Breast epithelium (tissue), 3 donors: Measurements from ENCODE around the gene SACS.

Experiments
- CTCF ChIP-seq, 3 donors: fragments of 450-650 bp; IDR thresholded peaks; one replicate each; pipeline ENCODE4 v1.5.1; 2016 to 2017; ENCODE audit warnings: antibody characterized with exemption in 3 of 3, mild to moderate bottlenecking in 3 of 3, moderate library complexity in 3 of 3
- POLR2A ChIP-seq: fragments of 450-650 bp; IDR thresholded peaks from one replicate; pipeline ENCODE4 v1.6.1; 2016; ENCODE audit warnings: antibody characterized with exemption, mild to moderate bottlenecking, moderate library complexity
- POLR2AphosphoS5 ChIP-seq, 3 donors: sonication (generic); formaldehyde crosslinking; IDR thresholded peaks; one replicate each; pipeline ENCODE4 v1.6.1; 2017; ENCODE audit warnings: antibody characterized with exemption in 3 of 3

GRCh38 chr13:23427881-23428528 is 5.5 kb downstream of the SACS start:
- no peak for TF ChIP-seq CTCF (IDR thresholded peaks at IDR 0.05)
- TF ChIP-seq POLR2A, result no peak
- TF ChIP-seq POLR2AphosphoS5 (IDR thresholded peaks at IDR 0.05), result no peak
